Stimulated activated CD8-positive, alpha-beta memory T cell treated with anti-CD3 and anti-CD28 coated beads, Interleukin-7, amount 100 ng/mL, for 4 hours (primary cell): ENCODE measurements around the gene BTG4.

Experiments
- DNase-seq, 2 donors: peaks; one replicate each; pipeline ENCODE4 v3.0.0-alpha.2; 2020; ENCODE audit warnings: low read depth in 2 of 2

BTG4 gene

GRCh38 chr11:111455291-111456085 is 56.7 kb downstream of the BTG4 start:
- no peak for DNase-seq

- DNase-seq, result peak; percentile 6 to 27
These were observed 57.5 kb downstream of the BTG4 start for GRCh38 chr11:111454561-111455192.

GRCh38 chr11:111452817-111453552 is 59.2 kb downstream of the BTG4 start:
- no peak for DNase-seq

DNA sequence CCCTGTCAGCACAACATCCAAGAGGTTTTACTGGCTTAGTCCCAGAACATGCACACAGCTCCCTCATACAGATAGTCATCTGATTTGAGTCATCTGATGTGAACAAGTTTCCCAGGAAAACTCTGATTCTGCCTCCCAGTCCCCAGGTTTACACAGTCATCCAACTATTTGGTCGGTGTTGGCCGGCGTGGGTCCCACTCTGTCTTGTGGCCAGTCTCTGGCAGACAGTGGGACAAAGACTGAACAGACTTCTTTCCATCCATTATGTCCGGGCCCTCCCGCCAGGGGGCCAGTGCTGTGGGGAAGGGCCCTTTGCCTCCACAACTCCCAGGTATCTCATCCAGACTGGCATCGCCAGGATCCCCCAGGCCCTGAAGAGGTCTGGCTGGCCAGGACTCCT is 60.0 kb downstream of the BTG4 start:
- no peak for DNase-seq

DNA sequence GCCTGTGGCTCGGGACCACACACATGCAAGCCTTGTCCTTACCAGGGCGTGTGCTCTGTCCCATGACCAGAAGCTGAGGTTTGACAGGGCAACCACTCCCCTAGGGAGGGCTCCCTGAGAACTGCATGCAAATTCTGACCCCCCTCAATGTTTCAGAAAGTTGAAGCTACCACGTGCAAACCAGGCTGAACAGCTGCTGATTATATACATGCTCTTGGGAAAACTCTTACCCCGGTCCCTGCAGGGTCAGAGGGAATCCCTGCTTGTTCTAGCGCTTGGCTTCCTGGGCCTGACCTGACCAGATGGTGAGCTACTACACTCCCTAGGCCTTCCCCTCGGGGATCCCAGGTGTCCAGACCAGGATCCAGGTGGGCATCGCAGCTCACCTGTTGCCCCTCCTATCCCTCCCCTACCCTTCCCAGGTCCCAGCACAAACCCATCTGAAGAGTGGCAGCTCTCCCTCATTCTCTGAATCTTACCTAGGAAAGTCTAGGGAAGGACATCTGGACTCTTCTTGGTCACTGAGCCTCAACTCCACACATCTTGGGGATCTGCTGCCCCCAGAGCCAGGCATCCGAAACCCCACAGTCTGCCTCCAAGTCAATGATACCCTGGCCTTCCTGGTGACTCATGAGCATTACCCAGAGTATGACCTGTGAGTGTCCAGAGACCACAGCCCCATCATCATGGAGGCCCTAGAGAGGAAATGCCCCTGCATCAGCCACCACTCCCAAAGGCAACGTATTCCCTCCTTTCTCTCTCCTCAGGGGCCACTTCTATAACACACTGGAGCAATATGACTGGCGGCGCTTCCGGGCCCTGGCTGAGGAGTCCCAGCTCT is 61.5 kb downstream of the BTG4 start:
- no peak for DNase-seq

DNA sequence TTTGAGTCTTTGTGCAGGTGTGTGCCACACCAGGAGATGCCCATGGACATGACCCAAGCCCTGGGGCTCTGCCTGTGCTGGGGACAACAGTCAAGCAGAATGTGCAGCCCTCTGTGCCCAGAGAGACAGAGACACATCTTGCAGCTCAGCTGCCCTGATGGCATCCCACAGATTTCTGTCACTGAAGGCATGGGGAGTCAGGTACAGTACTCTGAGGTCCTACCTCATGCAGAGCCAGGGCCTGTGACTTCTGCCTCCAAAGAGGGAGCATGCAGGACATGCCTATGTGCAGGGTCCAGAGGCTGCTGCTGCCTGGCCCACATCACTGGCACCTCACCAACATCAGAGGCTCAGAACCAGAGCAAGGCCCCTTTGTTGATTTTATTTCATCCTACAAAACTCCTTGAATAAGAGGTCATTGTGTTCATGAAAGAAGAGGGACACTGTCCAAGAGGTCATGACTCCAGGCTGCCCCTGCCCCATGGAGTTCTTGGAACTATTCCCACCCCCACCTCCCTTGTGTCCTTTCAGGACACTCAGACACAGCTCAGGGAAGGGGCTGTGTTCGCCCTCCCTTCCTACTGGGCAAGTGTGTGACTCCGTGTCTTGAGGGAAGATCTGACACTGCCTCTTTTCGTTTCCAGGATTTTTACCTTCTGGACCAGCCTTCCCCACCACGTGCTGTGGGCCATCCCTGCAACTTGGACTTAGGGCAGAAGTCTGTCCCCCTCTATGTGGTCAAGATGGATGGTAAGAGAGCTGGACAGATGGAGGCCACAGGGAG is 62.3 kb downstream of the BTG4 start:
- DNase-seq, result no peak

- no peak for DNase-seq
These were observed 63.2 kb downstream of the BTG4 start for GRCh38 chr11:111448831-111449557.

DNA sequence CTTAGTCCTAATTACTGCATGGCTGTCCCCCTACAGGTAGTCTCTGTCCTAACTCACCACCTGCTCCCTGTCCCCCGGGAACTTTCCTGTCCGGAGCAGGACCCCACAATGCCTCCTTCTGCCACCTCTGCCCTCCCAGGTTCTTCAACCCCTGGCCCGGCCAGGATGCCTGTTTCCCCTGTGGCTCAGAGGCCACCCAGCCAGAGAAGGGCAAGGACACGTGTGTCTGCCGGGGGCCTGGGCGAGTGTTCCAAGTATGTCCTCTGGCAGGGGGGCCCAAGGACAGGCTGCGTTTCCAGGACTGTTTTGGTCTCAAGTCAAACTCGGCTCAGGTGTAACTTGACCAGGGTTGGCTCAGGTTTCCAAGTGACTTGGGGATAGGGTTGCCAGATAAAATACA is 63.8 kb downstream of the BTG4 start:
- DNase-seq, result no peak

DNA sequence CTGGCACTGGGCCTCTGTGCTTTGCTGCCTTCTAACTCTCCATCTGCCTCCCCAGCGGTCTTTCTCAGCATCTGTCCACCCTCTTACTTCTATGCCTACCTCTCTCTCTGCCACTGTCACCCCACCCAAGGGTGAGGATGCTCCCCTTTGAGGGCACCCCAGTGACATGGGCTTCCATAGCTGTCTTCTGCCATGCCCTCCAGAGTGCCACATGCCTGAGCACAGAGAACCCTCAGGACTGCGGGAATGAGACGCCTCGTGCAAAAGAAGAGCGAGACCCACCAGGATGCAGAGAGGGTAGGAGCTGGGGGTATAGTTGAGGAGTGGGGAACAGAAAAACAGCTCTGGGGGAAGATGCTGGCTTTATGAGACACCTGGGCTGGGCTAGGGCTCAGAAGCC is 64.3 kb downstream of the BTG4 start:
- no peak for DNase-seq

DNA sequence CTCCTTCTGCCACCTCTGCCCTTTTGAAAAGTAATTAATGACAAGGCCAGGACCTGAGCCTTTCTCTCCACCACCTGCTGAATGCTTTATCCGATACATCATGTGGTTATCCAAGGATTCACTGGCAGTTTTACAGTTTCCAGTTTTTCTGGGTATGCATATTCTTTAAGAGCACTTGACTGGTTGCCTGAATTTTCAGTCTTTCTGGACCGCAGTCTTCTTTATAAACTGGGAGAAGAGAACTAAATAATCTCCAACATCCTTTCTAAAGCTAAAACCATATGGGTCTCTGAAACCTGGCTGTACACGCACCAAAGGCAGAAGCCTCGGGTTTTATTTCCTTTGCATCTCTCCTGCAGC is 65.1 kb downstream of the BTG4 start:
- no peak for DNase-seq

GRCh38 chr11:111446404-111447111 is 65.6 kb downstream of the BTG4 start:
- DNase-seq, result peak; percentile 52 to 73

- DNase-seq, result no peak
These were observed 66.6 kb downstream of the BTG4 start for GRCh38 chr11:111445586-111445985.
